Erythroblast (primary cell): ENCODE data around the gene GLP2R.
"Not testable (repeated sequence)": the region's sequence is repeated elsewhere in the genome, so short reads cannot be mapped to it uniquely, and the experiment has no call there.

Experiments
- DNase-seq, 2 experiments: peaks; one replicate each; lab custom pipeline; 2025; lab: John Stamatoyannopoulos, UW
- GATA1 ChIP-seq: IDR thresholded peaks from 2 replicates; pipeline ENCODE4 v1.6.1; 2011; ENCODE audit warnings: low read depth, mild to moderate bottlenecking, control low read depth, low read length, moderate library complexity
- POLR2A ChIP-seq: IDR thresholded peaks from 2 replicates; pipeline ENCODE4 v1.6.1; 2011; ENCODE audit warnings: mild to moderate bottlenecking, low read length

The GLP2R gene

GRCh38 chr17:9918352-9918751 lies 92.6 kb downstream of the GLP2R start:
- TF ChIP-seq POLR2A: no peak
- no peak for TF ChIP-seq GATA1
- no peak for DNase-seq

- no peak for DNase-seq
These were observed 93.2 kb downstream of the GLP2R start for GRCh38 chr17:9918804-9919352.

GRCh38 chr17:9921216-9921615 lies 95.5 kb downstream of the GLP2R start:
- DNase-seq: not testable (repeated sequence)

More at GRCh38 chr17:9918804-9919352, 93.2 kb downstream of the GLP2R start:
- TF ChIP-seq POLR2A (no peak), GATA1 (no peak)

- TF ChIP-seq POLR2A (no peak), GATA1 (no peak)
These were observed 96.5 kb downstream of the GLP2R start for GRCh38 chr17:9922012-9922848.

GRCh38 chr17:9924735-9925191 lies 99.0 kb downstream of the GLP2R start:
- peak; percentile 36 to 63 for DNase-seq
- TF ChIP-seq GATA1 (no peak), POLR2A (no peak)

More at GRCh38 chr17:9922012-9922848, 96.5 kb downstream of the GLP2R start:
- no peak for DNase-seq

- TF ChIP-seq POLR2A (no peak), GATA1 (no peak)
- no peak for DNase-seq
These were observed 99.7 kb downstream of the GLP2R start for GRCh38 chr17:9925457-9925856.

- no peak for TF ChIP-seq POLR2A
- no peak for TF ChIP-seq GATA1
- no peak for DNase-seq
These were observed 100.6 kb downstream of the GLP2R start for GRCh38 chr17:9926150-9926804.

- no peak for TF ChIP-seq GATA1
- TF ChIP-seq POLR2A: no peak
- no peak for DNase-seq
These were observed 103.0 kb downstream of the GLP2R start for GRCh38 chr17:9928601-9929333.

- DNase-seq: no peak
- no peak for TF ChIP-seq GATA1
- TF ChIP-seq POLR2A: no peak
These were observed 104.1 kb downstream of the GLP2R start for GRCh38 chr17:9929871-9930270.

- TF ChIP-seq POLR2A (no peak), GATA1 (no peak)
- DNase-seq: no peak
These were observed 105.5 kb downstream of the GLP2R start for GRCh38 chr17:9931144-9931741.

- TF ChIP-seq POLR2A (no peak), GATA1 (no peak)
- no peak for DNase-seq
These were observed 106.8 kb downstream of the GLP2R start for GRCh38 chr17:9932491-9932890.

GRCh38 chr17:9934331-9934730 lies 108.6 kb downstream of the GLP2R start:
- DNase-seq: no peak

GRCh38 chr17:9935408-9935807 lies 109.7 kb downstream of the GLP2R start:
- TF ChIP-seq POLR2A (no peak), GATA1 (no peak)
- no peak for DNase-seq

More at GRCh38 chr17:9934331-9934730, 108.6 kb downstream of the GLP2R start:
- TF ChIP-seq POLR2A (no peak), GATA1 (no peak)
